K562 (cell line): ENCODE results near the gene PREX1. TPM values are rescaled to one million over a fixed set of nuclear protein-coding genes. Genes with fewer than 3 reads are reported as not detected.

Experiments
- BACH1 ChIP-seq: fragments of 200-800 bp; sonication (Bioruptor generic); IDR thresholded peaks from 2 replicates; pipeline ENCODE4 v1.6.1; 2016; ENCODE audit warnings: missing genetic modification characterization, missing compliant biosample characterization
- DACH1 ChIP-seq: fragments of 450-650 bp; IDR thresholded peaks from 2 replicates; pipeline ENCODE4 v1.6.1; 2018; ENCODE audit not compliant: partially characterized antibody
- NCOR1 ChIP-seq: fragments of 450-650 bp; IDR thresholded peaks from 2 replicates; pipeline ENCODE4 v1.6.1; 2016; ENCODE audit warnings: mild to moderate bottlenecking, moderate library complexity
- NFIC ChIP-seq: fragments of 450-650 bp; IDR thresholded peaks from 2 replicates; pipeline ENCODE4 v1.6.1; 2017; ENCODE audit warnings: mild to moderate bottlenecking, inconsistent platforms
- NR2C1 ChIP-seq, 2 experiments: fragments of 450-650 bp; IDR thresholded peaks; 2 replicates each; pipeline ENCODE4 v1.6.1; 2017; ENCODE audit warnings: mild to moderate bottlenecking in 2 of 2, antibody characterized with exemption in 1 of 2, inconsistent platforms in 1 of 2, missing compliant biosample characterization in 1 of 2, missing genetic modification characterization in 1 of 2
- PHTF2 ChIP-seq: fragments of 250-450 bp; sonication (Bioruptor Pico); IDR thresholded peaks from 2 replicates; pipeline ENCODE4 v1.5.0; 2021; ENCODE audit warnings: mild to moderate bottlenecking
- SPI1 ChIP-seq: IDR thresholded peaks from 2 replicates; pipeline ENCODE4 v1.6.1; 2011; ENCODE audit warnings: low read depth, low read length, control low read depth, borderline replicate concordance
- TAF7 ChIP-seq: fragments of 450-650 bp; IDR thresholded peaks from 2 replicates; pipeline ENCODE4 v1.6.1; 2016; ENCODE audit warnings: missing genetic modification characterization, missing compliant biosample characterization
- TCFL5 ChIP-seq: fragments of 250-450 bp; sonication (Bioruptor Pico); conservative IDR thresholded peaks from 2 replicates; pipeline ENCODE4 v1.6.1; 2021; ENCODE audit warnings: mild to moderate bottlenecking, moderate library complexity, matching md5 sums
- ZBTB1 ChIP-seq: sonication (generic); formaldehyde crosslinking; IDR thresholded peaks from 2 replicates; pipeline ENCODE4 v1.8.1; 2023; ENCODE audit warnings: missing genetic modification reagents, low read depth, mild to moderate bottlenecking, borderline replicate concordance
- ZNF174 ChIP-seq: fragments of 250-450 bp; sonication (Bioruptor Pico); IDR thresholded peaks from 2 replicates; pipeline ENCODE4 v1.4.0; 2020; ENCODE audit warnings: mild to moderate bottlenecking
- ZNF232 ChIP-seq: sonication (generic); formaldehyde crosslinking; IDR thresholded peaks from 2 replicates; pipeline ENCODE4 v1.8.0; 2022; ENCODE audit warnings: mild to moderate bottlenecking, missing genetic modification reagents
- ZNF384 ChIP-seq: IDR thresholded peaks from 2 replicates; pipeline ENCODE4 v1.6.1; 2012; ENCODE audit warnings: low read depth, low read length, improper control_type of control experiment
- ZNF57 ChIP-seq: fragments of 450-650 bp; formaldehyde crosslinking; IDR thresholded peaks from 2 replicates; pipeline ENCODE4 v1.4.0; 2020; ENCODE audit warnings: mild to moderate bottlenecking, moderate library complexity
- polyA plus RNA-seq, 8 experiments: library from polyadenylated mRNA; depleted of rRNA in 4 of 8; stranded (reverse) in 5 of 8; unstranded in 3 of 8; fragments of >200 nt; fragmentation: Nextera tagmentation in 2 of 8; fragmentation: Illumina TruSeq in 1 of 8; extraction: Ambion mirVana in 2 of 8; extraction: Trizol in 1 of 8; gene quantifications; 2 replicates each; pipeline versions ENCODE4 v1.2.1 to v1.2.3, GENCODE V29; 2011 to 2014; ENCODE audit warnings: inconsistent platforms in 1 of 8, missing spikeins in 1 of 8
- total RNA-seq, 7 experiments: library from RNA; depleted of rRNA in 6 of 7; stranded (reverse); fragments of >200 nt in 6 of 7; fragmentation: Illumina TruSeq in 2 of 7; extraction: Trizol in 2 of 7; gene quantifications; 2 replicates each; pipeline versions ENCODE4 v1.2.1 to v1.2.3, GENCODE V29; 2011 to 2021; ENCODE audit warnings: low replicate concordance in 1 of 7
- TF ChIP-seq, protein P1 (sequence below), 2 experiments: fragments of 450-650 bp; IDR thresholded peaks; 2 replicates each; pipeline ENCODE4 v1.6.1; 2016; ENCODE audit warnings: mild to moderate bottlenecking in 2 of 2, borderline replicate concordance in 1 of 2, low read depth in 1 of 2, moderate library complexity in 1 of 2
- TF ChIP-seq, protein P2 (sequence below): sonication (generic); formaldehyde crosslinking; IDR thresholded peaks from 2 replicates; pipeline ENCODE4 v1.8.0; 2022; ENCODE audit warnings: mild to moderate bottlenecking, missing genetic modification reagents
- TF ChIP-seq, protein P3 (sequence below): sonication (generic); formaldehyde crosslinking; IDR thresholded peaks from 2 replicates; pipeline ENCODE4 v1.8.1; 2023; ENCODE audit warnings: mild to moderate bottlenecking, missing genetic modification reagents

The PREX1 gene
- total and polyA plus RNA-seq, 9 of the 15 experiments (the other 6 are each of a cell fraction or from before 2014, with no cell fraction given): 0.37 to 10.4 (median 4.8) TPM

DNA sequence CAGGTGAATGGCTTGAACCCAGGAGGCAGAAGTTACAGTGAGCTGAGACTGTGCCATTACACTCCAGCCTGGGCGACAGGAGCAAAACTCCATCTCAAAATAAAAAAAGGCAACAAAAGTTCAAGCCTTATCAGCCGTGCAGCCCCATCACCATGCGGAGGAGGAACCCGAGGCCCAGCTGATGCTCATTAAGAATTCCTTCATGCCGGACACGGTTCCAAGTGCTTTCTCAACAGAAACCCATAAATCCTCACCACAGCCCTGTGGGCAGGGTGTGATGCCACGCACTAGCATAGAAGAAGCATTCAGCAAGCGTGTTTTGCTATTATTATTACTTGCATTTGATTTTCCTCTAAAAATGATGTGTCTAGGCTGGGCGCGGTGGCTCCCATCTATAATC, 56.3 kb downstream of the PREX1 start (continued):
- TF ChIP-seq SPI1 (no peak), ZBTB1 (CRISPR knock-in tag) (no peak), TCFL5 (CRISPR knock-in tag) (no peak), BACH1 (no peak; the same call in 1 of the 2 replicates), ZNF174 (CRISPR knock-in tag) (no peak), ZNF57 (CRISPR knock-in tag) (no peak), ZNF384 (peak; percentile 80), NCOR1 (peak; percentile 70), NFIC (no peak), DACH1 (peak; percentile 68), NR2C1 (IDR thresholded peaks at IDR 0.05) (no peak), NR2C1 (tag; IDR thresholded peaks at IDR 0.05) (no peak), TAF7 (tag) (no peak), PHTF2 (CRISPR knock-in tag) (no peak), ZNF232 (CRISPR knock-in tag) (no peak)
- TF ChIP-seq, protein P1, sequence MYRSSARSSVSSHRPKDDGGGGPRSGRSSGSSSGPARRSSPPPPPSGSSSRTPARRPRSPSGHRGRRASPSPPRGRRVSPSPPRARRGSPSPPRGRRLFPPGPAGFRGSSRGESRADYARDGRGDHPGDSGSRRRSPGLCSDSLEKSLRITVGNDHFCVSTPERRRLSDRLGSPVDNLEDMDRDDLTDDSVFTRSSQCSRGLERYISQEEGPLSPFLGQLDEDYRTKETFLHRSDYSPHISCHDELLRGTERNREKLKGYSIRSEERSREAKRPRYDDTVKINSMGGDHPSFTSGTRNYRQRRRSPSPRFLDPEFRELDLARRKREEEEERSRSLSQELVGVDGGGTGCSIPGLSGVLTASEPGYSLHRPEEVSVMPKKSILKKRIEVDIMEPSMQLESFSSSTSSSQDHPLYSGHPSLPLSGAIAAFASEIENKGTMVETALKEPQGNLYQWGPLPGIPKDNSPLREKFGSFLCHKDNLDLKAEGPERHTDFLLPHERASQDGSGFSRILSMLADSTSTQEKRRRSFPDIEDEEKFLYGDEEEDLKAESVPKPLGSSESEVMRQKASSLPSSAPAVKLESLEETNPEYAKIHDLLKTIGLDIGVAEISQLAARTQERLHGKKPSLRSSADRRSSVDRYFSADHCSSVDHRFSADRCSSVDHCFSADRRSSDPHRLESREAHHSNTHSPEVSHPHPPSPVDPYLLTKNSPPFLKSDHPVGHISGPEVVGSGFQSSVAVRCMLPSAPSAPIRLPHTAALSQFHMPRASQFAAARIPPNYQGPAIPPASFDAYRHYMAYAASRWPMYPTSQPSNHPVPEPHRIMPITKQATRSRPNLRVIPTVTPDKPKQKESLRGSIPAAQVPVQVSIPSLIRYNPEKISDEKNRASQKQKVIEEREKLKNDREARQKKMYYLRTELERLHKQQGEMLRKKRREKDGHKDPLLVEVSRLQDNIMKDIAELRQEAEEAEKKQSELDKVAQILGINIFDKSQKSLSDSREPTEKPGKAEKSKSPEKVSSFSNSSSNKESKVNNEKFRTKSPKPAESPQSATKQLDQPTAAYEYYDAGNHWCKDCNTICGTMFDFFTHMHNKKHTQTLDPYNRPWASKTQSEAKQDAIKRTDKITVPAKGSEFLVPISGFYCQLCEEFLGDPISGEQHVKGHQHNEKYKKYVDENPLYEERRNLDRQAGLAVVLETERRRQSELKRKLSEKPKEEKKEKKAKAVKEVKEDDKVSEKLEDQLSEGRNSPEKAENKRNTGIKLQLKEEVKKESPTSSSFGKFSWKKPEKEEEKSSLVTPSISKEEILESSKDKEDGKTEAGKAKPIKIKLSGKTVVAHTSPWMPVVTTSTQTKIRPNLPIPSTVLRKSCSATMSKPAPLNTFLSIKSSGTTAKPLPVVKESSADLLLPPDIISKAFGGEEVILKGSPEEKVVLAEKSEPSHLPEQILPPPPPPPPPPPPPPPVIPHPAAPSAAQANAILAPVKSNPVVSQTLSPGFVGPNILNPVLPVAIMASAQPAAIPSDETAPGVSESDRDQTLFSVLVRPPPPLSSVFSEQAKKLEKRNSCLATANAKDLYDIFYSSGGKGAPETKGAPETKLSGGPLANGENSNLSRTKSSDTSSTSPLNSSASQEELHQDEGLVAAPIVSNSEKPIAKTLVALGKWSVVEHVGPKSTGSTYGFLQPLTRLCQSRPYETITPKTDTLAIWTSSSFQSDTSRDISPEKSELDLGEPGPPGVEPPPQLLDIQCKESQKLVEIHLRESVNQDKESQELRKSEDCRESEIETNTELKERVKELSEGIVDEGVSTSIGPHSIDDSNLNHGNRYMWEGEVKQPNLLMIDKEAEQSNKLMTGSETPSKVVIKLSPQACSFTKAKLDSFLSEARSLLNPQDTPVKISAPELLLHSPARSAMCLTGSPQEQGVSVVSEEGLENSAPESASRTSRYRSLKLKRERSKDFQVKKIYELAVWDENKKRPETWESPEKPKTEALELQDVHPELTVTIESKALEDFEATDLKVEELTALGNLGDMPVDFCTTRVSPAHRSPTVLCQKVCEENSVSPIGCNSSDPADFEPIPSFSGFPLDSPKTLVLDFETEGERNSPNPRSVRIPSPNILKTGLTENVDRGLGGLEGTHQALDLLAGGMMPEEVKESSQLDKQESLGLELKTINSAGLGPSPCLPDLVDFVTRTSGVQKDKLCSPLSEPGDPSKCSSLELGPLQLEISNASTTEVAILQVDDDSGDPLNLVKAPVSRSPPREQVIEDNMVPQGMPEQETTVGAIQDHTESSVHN (IDR thresholded peaks at IDR 0.05; ENCODE audit: borderline replicate concordance in 1 of 2, low read depth in 1 of 2): peak in 1 of 2 experiments; percentile 66; a peak in 2 of 4 replicates
- TF ChIP-seq, protein P2, sequence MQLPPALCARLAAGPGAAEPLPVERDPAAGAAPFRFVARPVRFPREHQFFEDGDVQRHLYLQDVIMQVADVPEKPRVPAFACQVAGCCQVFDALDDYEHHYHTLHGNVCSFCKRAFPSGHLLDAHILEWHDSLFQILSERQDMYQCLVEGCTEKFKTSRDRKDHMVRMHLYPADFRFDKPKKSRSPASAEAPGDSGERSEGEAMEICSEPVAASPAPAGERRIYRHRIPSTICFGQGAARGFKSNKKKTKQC: no peak
- TF ChIP-seq, protein P3, sequence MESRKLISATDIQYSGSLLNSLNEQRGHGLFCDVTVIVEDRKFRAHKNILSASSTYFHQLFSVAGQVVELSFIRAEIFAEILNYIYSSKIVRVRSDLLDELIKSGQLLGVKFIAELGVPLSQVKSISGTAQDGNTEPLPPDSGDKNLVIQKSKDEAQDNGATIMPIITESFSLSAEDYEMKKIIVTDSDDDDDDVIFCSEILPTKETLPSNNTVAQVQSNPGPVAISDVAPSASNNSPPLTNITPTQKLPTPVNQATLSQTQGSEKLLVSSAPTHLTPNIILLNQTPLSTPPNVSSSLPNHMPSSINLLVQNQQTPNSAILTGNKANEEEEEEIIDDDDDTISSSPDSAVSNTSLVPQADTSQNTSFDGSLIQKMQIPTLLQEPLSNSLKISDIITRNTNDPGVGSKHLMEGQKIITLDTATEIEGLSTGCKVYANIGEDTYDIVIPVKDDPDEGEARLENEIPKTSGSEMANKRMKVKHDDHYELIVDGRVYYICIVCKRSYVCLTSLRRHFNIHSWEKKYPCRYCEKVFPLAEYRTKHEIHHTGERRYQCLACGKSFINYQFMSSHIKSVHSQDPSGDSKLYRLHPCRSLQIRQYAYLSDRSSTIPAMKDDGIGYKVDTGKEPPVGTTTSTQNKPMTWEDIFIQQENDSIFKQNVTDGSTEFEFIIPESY: no peak
